Measurements from ENCODE around the gene KRTAP2-4. TPM values are rescaled to one million over a fixed set of nuclear protein-coding genes. Genes with fewer than 3 reads are reported as not detected.
"Not testable (repeated sequence)": the region's sequence is repeated elsewhere in the genome, so short reads cannot be mapped to it uniquely, and the experiment has no call there.

The KRTAP2-4 gene
- total RNA-seq, 1 experiment from 2014 or later, result not detected

GRCh38 chr17:41057547-41057946, 8.1 kb downstream of the KRTAP2-4 start:
- H3K27ac Mint-ChIP-seq, result no peak overlapping the region
- no peaks in the 10 kb centered on the region for H3K23me2 ChIP-seq (ENCODE audit: insufficient read length, low read depth, low read length, poor library complexity, severe bottlenecking)
- DNase-seq, result no peak

GRCh38 chr17:41055130-41055529, 10.5 kb downstream of the KRTAP2-4 start, which contains the start of gene KRTAP2-2:
Gene KRTAP2-2, minus strand, starts transcription at chr17:41055230. Its CDS starts 19 bp downstream, at chr17:41055211.
- not testable (repeated sequence) for H3K9me3 ChIP-seq (ENCODE audit: control insufficient read depth, low read depth, low read length); H3K56ac ChIP-seq (ENCODE audit: insufficient read length, low read depth, low read length); H2BK120ac ChIP-seq (ENCODE audit: low read depth, low read length, poor library complexity, severe bottlenecking); H3K23ac ChIP-seq (ENCODE audit: insufficient read length, low read depth, low read length); H3K27ac Mint-ChIP-seq; H3K18ac ChIP-seq (ENCODE audit: insufficient read length, low read depth, low read length); H3K79me1 ChIP-seq (ENCODE audit: insufficient read depth, low read depth, low read length, poor library complexity, severe bottlenecking); H3K4me1 ChIP-seq (ENCODE audit: insufficient read depth, low read length); H3K27ac ChIP-seq (ENCODE audit: insufficient read length, low read depth, low read length); H4K20me1 ChIP-seq (ENCODE audit: control insufficient read depth, insufficient read depth, insufficient read length); H3K9ac ChIP-seq (ENCODE audit: extremely low read depth, insufficient read length, low read length); H4K8ac ChIP-seq (replicated peaks; ENCODE audit: insufficient read length, low read depth, low read length); H2AFZ ChIP-seq (ENCODE audit: low read length); H3T11ph ChIP-seq (ENCODE audit: low read length); H2BK15ac ChIP-seq (ENCODE audit: low read depth, low read length); H2BK12ac ChIP-seq (ENCODE audit: insufficient read length, low read depth, low read length); H3K36me3 Mint-ChIP-seq (ENCODE audit: insufficient read depth in 1 of 3, low read depth in 3 of 3); H3K79me2 ChIP-seq (ENCODE audit: insufficient read depth, low read length); H3K4me2 ChIP-seq (ENCODE audit: insufficient read depth, insufficient read length, low read length); H3K14ac ChIP-seq (ENCODE audit: insufficient read depth, low read length); H3K27me3 Mint-ChIP-seq (ENCODE audit: low read depth); H4K5ac ChIP-seq (ENCODE audit: insufficient read length, low read depth, low read length); H2BK5ac ChIP-seq (ENCODE audit: insufficient read length, low read length); H4K91ac ChIP-seq (ENCODE audit: insufficient read length, low read depth, low read length); H3K4ac ChIP-seq (ENCODE audit: low read depth, low read length); H2AK5ac ChIP-seq (ENCODE audit: insufficient read length, low read length); H3K23me2 ChIP-seq (ENCODE audit: insufficient read length, low read depth, low read length, poor library complexity, severe bottlenecking); H2BK20ac ChIP-seq (ENCODE audit: low read depth, low read length, poor library complexity, severe bottlenecking); H3K4me3 Mint-ChIP-seq; H3K9me3 Mint-ChIP-seq; H3K27me3 ChIP-seq (ENCODE audit: insufficient read depth, low read length); DNase-seq
- H3K4me1 Mint-ChIP-seq, result peaks cover 8 to 11% of the 10 kb centered on the region in 2 experiments
- WGBS (ENCODE audit: extremely low coverage, insufficient read length, low lambda C conversion rate), result no CpG with 5 or more reads among the region's 6 CpGs

More at GRCh38 chr17:41057547-41057946, 8.1 kb downstream of the KRTAP2-4 start:
- Mint-ChIP-seq H3K4me3 (no peak overlapping the region), H3K36me3 (ENCODE audit: insufficient read depth in 1 of 3, low read depth in 3 of 3) (no peaks in the 10 kb centered on the region; a peak in 1 of 7 replicates), H3K27me3 (ENCODE audit: low read depth) (no peaks in the 10 kb centered on the region), H3K4me1 (peaks cover 4 to 7% of the 10 kb centered on the region in 2 experiments), H3K9me3 (peaks cover 0 to 6% of the 10 kb centered on the region in 2 experiments; a peak in 2 of 5 replicates)
- Histone ChIP-seq H4K5ac (ENCODE audit: insufficient read length, low read depth, low read length) (no peak overlapping the region), H3K27ac (ENCODE audit: insufficient read length, low read depth, low read length) (no peak overlapping the region), H2BK120ac (ENCODE audit: low read depth, low read length, poor library complexity, severe bottlenecking) (no peak overlapping the region), H3K56ac (ENCODE audit: insufficient read length, low read depth, low read length) (no peak overlapping the region), H3K9ac (ENCODE audit: extremely low read depth, insufficient read length, low read length) (no peak overlapping the region), H3K4ac (ENCODE audit: low read depth, low read length) (no peak overlapping the region), H3K4me2 (ENCODE audit: insufficient read depth, insufficient read length, low read length) (no peak overlapping the region), H4K8ac (replicated peaks; ENCODE audit: insufficient read length, low read depth, low read length) (no peak overlapping the region), H2BK15ac (ENCODE audit: low read depth, low read length) (no peak overlapping the region), H3K18ac (ENCODE audit: insufficient read length, low read depth, low read length) (no peak overlapping the region), H2BK12ac (ENCODE audit: insufficient read length, low read depth, low read length) (no peak overlapping the region), H2BK5ac (ENCODE audit: insufficient read length, low read length) (no peak overlapping the region), H3K79me1 (ENCODE audit: insufficient read depth, low read depth, low read length, poor library complexity, severe bottlenecking) (no peaks in the 10 kb centered on the region), H3K27me3 (ENCODE audit: insufficient read depth, low read length) (no peaks in the 10 kb centered on the region), H2BK20ac (ENCODE audit: low read depth, low read length, poor library complexity, severe bottlenecking) (no peak overlapping the region), H3K9me3 (ENCODE audit: control insufficient read depth, low read depth, low read length) (no peaks in the 10 kb centered on the region), H3K79me2 (ENCODE audit: insufficient read depth, low read length) (no peaks in the 10 kb centered on the region), H3K14ac (ENCODE audit: insufficient read depth, low read length) (no peak overlapping the region), H3K4me1 (ENCODE audit: insufficient read depth, low read length) (no peaks in the 10 kb centered on the region), H4K91ac (ENCODE audit: insufficient read length, low read depth, low read length) (no peak overlapping the region), H2AK5ac (ENCODE audit: insufficient read length, low read length) (no peak overlapping the region), H2AFZ (ENCODE audit: low read length) (no peak overlapping the region), H4K20me1 (ENCODE audit: control insufficient read depth, insufficient read depth, insufficient read length) (no peaks in the 10 kb centered on the region), H3T11ph (ENCODE audit: low read length) (no peak overlapping the region), H3K23ac (ENCODE audit: insufficient read length, low read depth, low read length) (no peak overlapping the region)
- no CpG with 5 or more reads among the region's 1 CpG for WGBS (ENCODE audit: extremely low coverage, insufficient read length, low lambda C conversion rate)
- TF ChIP-seq CTCF (conservative IDR thresholded peaks at IDR 0.05), result no peak
